Keratinocyte (primary cell): ENCODE data around the gene EVL. TPM values are rescaled to one million over a fixed set of nuclear protein-coding genes. Genes with fewer than 3 reads are reported as not detected.

Experiments
- DNase-seq: peaks from one replicate; pipeline ENCODE4 v3.0.0-alpha.2; 2011; ENCODE audit warnings: low read depth, missing footprints, low spot score
- FAIRE-seq: peaks from 2 replicates; lab custom pipeline; 2011; peaks lifted over from hg19 to GRCh38; lab: Jason Lieb, UNC
- H2AFZ ChIP-seq: 2 replicates; pipeline ENCODE4 v1.6.0; 2012; ENCODE audit warnings: low read length, control low read depth, inconsistent platforms; ENCODE audit not compliant: control insufficient read depth
- H3K27ac ChIP-seq: 2 replicates; pipeline ENCODE4 v1.5.1; 2011; ENCODE audit warnings: low read length; ENCODE audit not compliant: control insufficient read depth, insufficient read depth
- H3K27me3 ChIP-seq: 3 replicates; pipeline ENCODE4 v1.6.0; 2011; ENCODE audit warnings: low read length; ENCODE audit not compliant: control insufficient read depth, insufficient read depth; ENCODE audit errors: extremely low read depth
- H3K36me3 ChIP-seq, 2 experiments: 2 replicates in 1 of 2; 3 replicates in 1 of 2; pipeline ENCODE4 v1.5.1; 2011; ENCODE audit warnings: low read length in 2 of 2, mild to moderate bottlenecking in 1 of 2; ENCODE audit not compliant: control insufficient read depth in 2 of 2, insufficient read depth in 2 of 2; ENCODE audit errors: extremely low read depth in 1 of 2
- H3K4me1 ChIP-seq: 3 replicates; pipeline ENCODE4 v1.5.1; 2011; ENCODE audit warnings: low read length; ENCODE audit not compliant: control insufficient read depth, insufficient read depth; ENCODE audit errors: extremely low read depth
- H3K4me2 ChIP-seq: 3 replicates; pipeline ENCODE4 v1.6.0; 2011; ENCODE audit warnings: low read depth, low read length; ENCODE audit not compliant: control insufficient read depth, insufficient read depth; ENCODE audit errors: extremely low read depth
- H3K4me3 ChIP-seq, 3 experiments: fragments of 200-600 bp in 1 of 3; sonication (generic) in 1 of 3; 2 replicates in 2 of 3; 3 replicates in 1 of 3; pipeline ENCODE4 v1.5.1; 2011 to 2016; ENCODE audit warnings: low read length in 3 of 3, mild to moderate bottlenecking in 3 of 3, control low read depth in 2 of 3, inconsistent platforms in 1 of 3, low read depth in 1 of 3, mixed read lengths in 1 of 3, mixed run types in 1 of 3, moderate library complexity in 1 of 3; ENCODE audit not compliant: control insufficient read depth in 2 of 3, insufficient read depth in 2 of 3; ENCODE audit errors: extremely low read depth in 1 of 3
- H3K79me2 ChIP-seq: 2 replicates; pipeline ENCODE4 v1.6.0; 2012; ENCODE audit warnings: low read length; ENCODE audit not compliant: control insufficient read depth, insufficient read depth
- H3K9ac ChIP-seq: 3 replicates; pipeline ENCODE4 v1.6.0; 2011; ENCODE audit warnings: low read length; ENCODE audit not compliant: control insufficient read depth, insufficient read depth; ENCODE audit errors: extremely low read depth
- H3K9me1 ChIP-seq: 3 replicates; pipeline ENCODE4 v1.6.0; 2011; ENCODE audit warnings: low read length; ENCODE audit not compliant: control insufficient read depth, insufficient read depth; ENCODE audit errors: extremely low read depth
- H3K9me3 ChIP-seq: 2 replicates; pipeline ENCODE4 v1.5.1; 2012; ENCODE audit warnings: low read depth, low read length; ENCODE audit not compliant: control insufficient read depth
- H4K20me1 ChIP-seq: 3 replicates; pipeline ENCODE4 v1.6.0; 2011; ENCODE audit warnings: low read length; ENCODE audit not compliant: control insufficient read depth, insufficient read depth; ENCODE audit errors: extremely low read depth
- EZH2 ChIP-seq: IDR thresholded peaks from one replicate; pipeline ENCODE4 v1.6.1; 2012; ENCODE audit warnings: inconsistent platforms, mild to moderate bottlenecking, low read length, moderate library complexity
- dilution Hi-C: fragments of 300-500 bp; cut with MboI; formaldehyde crosslinking; loops from one replicate; pipeline ENCODE4 v1.7.0; 2020; ENCODE audit warnings: low sequenced_read_pairs; ENCODE audit not compliant: extremely low pct_ligation_motif_present
- polyA plus RNA-seq, 5 experiments: library from polyadenylated mRNA; depleted of rRNA in 3 of 5; stranded (reverse) in 3 of 5; stranded (forward) in 1 of 5; unstranded in 1 of 5; fragments of >200 nt; gene quantifications; 1 replicate in 1 of 5; 2 replicates in 3 of 5; 3 replicates in 1 of 5; pipeline versions ENCODE4 v1.2.1 to v1.2.3, GENCODE V29; 2011 to 2012; ENCODE audit warnings: missing spikeins in 2 of 5, low read depth in 1 of 5, low replicate concordance in 1 of 5
- TF ChIP-seq, protein P1 (sequence below), 3 experiments: IDR thresholded peaks in 1 of 3; conservative IDR thresholded peaks in 1 of 3; optimal IDR thresholded peaks in 1 of 3; 2 replicates in 2 of 3; 3 replicates in 1 of 3; pipeline versions ENCODE3 to v1.5.1; 2011; ENCODE audit warnings: low read length in 3 of 3, mild to moderate bottlenecking in 3 of 3, moderate library complexity in 2 of 3, control low read depth in 1 of 3, inconsistent platforms in 1 of 3; ENCODE audit not compliant: insufficient read depth in 2 of 3; ENCODE audit errors: extremely low read depth in 1 of 3

Gene EVL
- polyA plus RNA-seq, 1 donor (not counting 4 experiments of a cell fraction or from before 2014, with no cell fraction given) = 12.0 TPM

- Histone ChIP-seq H3K27me3 (peaks cover 30% of the 10 kb centered on the region), H3K4me1 (peaks cover 14% of the 10 kb centered on the region), H4K20me1 (no peaks in the 10 kb centered on the region), H3K27ac (no peak overlapping the region), H3K9me3 (peaks cover 4% of the 10 kb centered on the region), H3K9me1 (no peaks in the 10 kb centered on the region), H2AFZ (peak overlapping the region; percentile 37), H3K4me3 (peak overlapping the region; percentile 28 to 53 (median 40)), H3K4me2 (peak overlapping the region; percentile 45), H3K79me2 (no peaks in the 10 kb centered on the region), H3K9ac (no peak overlapping the region), H3K36me3 (no peaks in the 10 kb centered on the region)
- DNase-seq (no peak), FAIRE-seq (peak; percentile 23)
- TF ChIP-seq, protein P1, sequence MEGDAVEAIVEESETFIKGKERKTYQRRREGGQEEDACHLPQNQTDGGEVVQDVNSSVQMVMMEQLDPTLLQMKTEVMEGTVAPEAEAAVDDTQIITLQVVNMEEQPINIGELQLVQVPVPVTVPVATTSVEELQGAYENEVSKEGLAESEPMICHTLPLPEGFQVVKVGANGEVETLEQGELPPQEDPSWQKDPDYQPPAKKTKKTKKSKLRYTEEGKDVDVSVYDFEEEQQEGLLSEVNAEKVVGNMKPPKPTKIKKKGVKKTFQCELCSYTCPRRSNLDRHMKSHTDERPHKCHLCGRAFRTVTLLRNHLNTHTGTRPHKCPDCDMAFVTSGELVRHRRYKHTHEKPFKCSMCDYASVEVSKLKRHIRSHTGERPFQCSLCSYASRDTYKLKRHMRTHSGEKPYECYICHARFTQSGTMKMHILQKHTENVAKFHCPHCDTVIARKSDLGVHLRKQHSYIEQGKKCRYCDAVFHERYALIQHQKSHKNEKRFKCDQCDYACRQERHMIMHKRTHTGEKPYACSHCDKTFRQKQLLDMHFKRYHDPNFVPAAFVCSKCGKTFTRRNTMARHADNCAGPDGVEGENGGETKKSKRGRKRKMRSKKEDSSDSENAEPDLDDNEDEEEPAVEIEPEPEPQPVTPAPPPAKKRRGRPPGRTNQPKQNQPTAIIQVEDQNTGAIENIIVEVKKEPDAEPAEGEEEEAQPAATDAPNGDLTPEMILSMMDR (optimal IDR thresholded peaks at IDR 0.05 in 1 of 3, IDR thresholded peaks at IDR 0.05 in 1 of 3, conservative IDR thresholded peaks at IDR 0.05 in 1 of 3; ENCODE audit: extremely low read depth in 1 of 3, insufficient read depth in 2 of 3, low read length in 3 of 3) = no peak
- peak; percentile 51 for TF ChIP-seq EZH2
- dilution Hi-C loops = no loop called here
Observed at GRCh38 chr14:100159865-100160533, 94.8 kb downstream of the EVL start.

DNA sequence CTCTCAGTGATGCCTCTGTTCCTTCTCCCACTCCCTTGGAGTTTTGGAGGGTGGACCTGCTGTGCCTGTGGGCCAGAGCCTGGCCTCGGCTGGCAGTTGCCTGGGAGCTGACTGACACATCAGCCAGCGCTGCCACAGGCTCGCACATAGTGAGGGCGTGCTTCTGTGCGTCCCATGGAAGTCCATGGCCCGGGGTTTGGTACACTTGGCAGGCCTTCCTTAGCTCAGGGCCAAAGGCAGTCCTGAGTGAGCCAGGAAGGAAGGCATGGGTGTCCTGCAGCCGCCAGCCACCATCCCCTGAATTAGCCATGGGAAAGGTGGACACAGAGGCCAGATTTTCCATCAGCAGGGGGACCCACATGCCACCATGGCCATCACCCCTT, 95.3 kb downstream of the EVL start:
- Histone ChIP-seq H3K27me3 (peaks cover 30% of the 10 kb centered on the region), H3K36me3 (no peaks in the 10 kb centered on the region)

More for the DNA sequence above, 95.3 kb downstream of the EVL start:
- Histone ChIP-seq H3K9me1 (no peaks in the 10 kb centered on the region), H3K79me2 (no peaks in the 10 kb centered on the region), H3K4me1 (peaks cover 14% of the 10 kb centered on the region), H3K27ac (no peak overlapping the region), H3K4me2 (no peak overlapping the region), H2AFZ (no peak overlapping the region), H3K9ac (no peak overlapping the region), H3K9me3 (peaks cover 4% of the 10 kb centered on the region), H3K4me3 (no peak overlapping the region), H4K20me1 (no peaks in the 10 kb centered on the region)
- no peak for DNase-seq
- TF ChIP-seq, protein P1 (optimal IDR thresholded peaks at IDR 0.05 in 1 of 3, IDR thresholded peaks at IDR 0.05 in 1 of 3, conservative IDR thresholded peaks at IDR 0.05 in 1 of 3; ENCODE audit: extremely low read depth in 1 of 3, insufficient read depth in 2 of 3, low read length in 3 of 3) = no peak
- no peak for TF ChIP-seq EZH2
- dilution Hi-C loops = no loop called here
- no peak for FAIRE-seq
